Endothelial cell of umbilical vein (primary cell): Measurements from ENCODE around the gene STX8. TPM values are rescaled to one million over a fixed set of nuclear protein-coding genes. Genes with fewer than 3 reads are reported as not detected.

ENCODE experiments used
- BruUV-seq: library from RNA; stranded (reverse); fragments of 400-500 nt; replicated peaks from 2 replicates; lab custom pipeline; 2021; lab: Mats Ljungman, UMichigan
- CTCF ChIA-PET: fragments of 300-600, 350-600 bp; sonication (Branson Sonifier 250); formaldehyde crosslinking; loops from one replicate; lab custom pipeline; 2021; ENCODE audit warnings: antibody characterized with exemption, inconsistent platforms; lab: Charles Lee
- POLR2A ChIA-PET: fragments of 300-600, 350-600 bp; sonication (Branson Sonifier 250); formaldehyde crosslinking; loops from one replicate; lab custom pipeline; 2021; ENCODE audit warnings: antibody characterized with exemption, inconsistent platforms; lab: Charles Lee
- DNase-seq: peaks from one replicate; pipeline ENCODE4 v3.0.0-alpha.2; 2011; ENCODE audit warnings: low read depth, low spot score
- FAIRE-seq: peaks from 2 replicates; lab custom pipeline; 2011; peaks lifted over from hg19 to GRCh38; lab: Jason Lieb, UNC
- H2AFZ ChIP-seq: 2 replicates; pipeline ENCODE4 v1.6.0; 2012; ENCODE audit warnings: low read depth, low read length, control low read depth, inconsistent platforms
- H3K27ac ChIP-seq: 2 replicates; pipeline ENCODE4 v1.5.1; 2011; ENCODE audit warnings: low read depth, mild to moderate bottlenecking, control low read depth, low read length, moderate library complexity; ENCODE audit not compliant: insufficient read depth
- H3K27me3 ChIP-seq, 2 experiments: 2 replicates each; pipeline versions ENCODE4 v1.6.0 to v1.6.1; 2011; ENCODE audit warnings: low read length in 2 of 2, mixed read lengths in 1 of 2; ENCODE audit not compliant: control insufficient read depth in 2 of 2, insufficient read depth in 2 of 2
- H3K36me3 ChIP-seq, 2 experiments: 2 replicates in 1 of 2; 3 replicates in 1 of 2; pipeline ENCODE4 v1.5.1; 2011; ENCODE audit warnings: low read length in 2 of 2, mild to moderate bottlenecking in 1 of 2, moderate library complexity in 1 of 2; ENCODE audit not compliant: control insufficient read depth in 2 of 2, insufficient read depth in 2 of 2; ENCODE audit errors: extremely low read depth in 1 of 2
- H3K4me1 ChIP-seq: 3 replicates; pipeline ENCODE4 v1.5.1; 2011; ENCODE audit warnings: mild to moderate bottlenecking, low read length; ENCODE audit not compliant: control insufficient read depth, insufficient read depth; ENCODE audit errors: extremely low read depth
- H3K4me2 ChIP-seq: 2 replicates; pipeline ENCODE4 v1.6.1; 2011; ENCODE audit warnings: low read length, control low read depth, mixed read lengths; ENCODE audit not compliant: insufficient read depth
- H3K4me3 ChIP-seq, 3 experiments: fragments of 200-600 bp in 1 of 3; sonication (generic), shearing (Covaris generic) in 1 of 3; replicated peaks in 1 of 3; 2 replicates each; pipeline ENCODE4 v1.5.1; 2011 to 2016; ENCODE audit warnings: control low read depth in 3 of 3, low read length in 3 of 3, mild to moderate bottlenecking in 2 of 3, inconsistent platforms in 1 of 3, low read depth in 1 of 3, moderate library complexity in 1 of 3; ENCODE audit not compliant: insufficient read depth in 1 of 3
- H3K79me2 ChIP-seq: 2 replicates; pipeline ENCODE4 v1.6.0; 2012; ENCODE audit warnings: low read length, inconsistent platforms; ENCODE audit not compliant: control insufficient read depth, insufficient read depth
- H3K9ac ChIP-seq: replicated peaks from 2 replicates; pipeline ENCODE3; 2011; ENCODE audit warnings: low read length, control low read depth; ENCODE audit not compliant: insufficient read depth; ENCODE audit errors: extremely low read depth
- H3K9me1 ChIP-seq: replicated peaks from 3 replicates; pipeline ENCODE4 v1.6.0; 2011; ENCODE audit warnings: mild to moderate bottlenecking, low read length; ENCODE audit not compliant: control insufficient read depth, insufficient read depth; ENCODE audit errors: extremely low read depth
- H3K9me3 ChIP-seq: replicated peaks from 2 replicates; pipeline ENCODE4 v1.5.1; 2012; ENCODE audit warnings: low read length, inconsistent platforms; ENCODE audit not compliant: control insufficient read depth, insufficient read depth
- H4K20me1 ChIP-seq: replicated peaks from 2 replicates; pipeline ENCODE3; 2011; ENCODE audit warnings: mild to moderate bottlenecking, low read length; ENCODE audit not compliant: control insufficient read depth, insufficient read depth; ENCODE audit errors: extremely low read depth
- EZH2 ChIP-seq: IDR thresholded peaks from 2 replicates; pipeline ENCODE4 v1.6.1; 2012; ENCODE audit warnings: borderline replicate concordance, low read depth, mild to moderate bottlenecking, moderate library complexity, low read length, inconsistent platforms; ENCODE audit not compliant: severe bottlenecking
- FOS ChIP-seq: IDR thresholded peaks from 2 replicates; pipeline ENCODE4 v1.6.1; 2011; ENCODE audit warnings: mild to moderate bottlenecking, low read length, moderate library complexity, borderline replicate concordance; ENCODE audit not compliant: insufficient read depth
- GATA2 ChIP-seq: IDR thresholded peaks from 2 replicates; pipeline ENCODE4 v1.7.0; 2011; ENCODE audit warnings: low read depth, mild to moderate bottlenecking, moderate library complexity, mixed read lengths, low read length; ENCODE audit not compliant: insufficient read length, insufficient read depth
- JUN ChIP-seq: IDR thresholded peaks from 2 replicates; pipeline ENCODE4 v1.6.1; 2011; ENCODE audit warnings: borderline replicate concordance, low read depth; ENCODE audit not compliant: insufficient read length, insufficient read depth
- MYC ChIP-seq: IDR thresholded peaks from one replicate; pipeline ENCODE4 v1.6.1; 2011; ENCODE audit warnings: mild to moderate bottlenecking, low read depth, low read length
- POLR2A ChIP-seq: IDR thresholded peaks from 2 replicates; pipeline ENCODE4 v1.6.1; 2012; ENCODE audit warnings: low read depth, mild to moderate bottlenecking, control low read depth, low read length
- POLR2AphosphoS5 ChIP-seq: IDR thresholded peaks from 2 replicates; pipeline ENCODE4 v1.6.1; 2012; ENCODE audit warnings: low read depth, mild to moderate bottlenecking, control low read depth, low read length, moderate library complexity; ENCODE audit not compliant: insufficient read depth
- dilution Hi-C: fragments of 300-500 bp; cut with MboI; formaldehyde crosslinking; loops from one replicate; pipeline ENCODE4 v1.15.0; 2019; ENCODE audit warnings: low sequenced_read_pairs; ENCODE audit not compliant: extremely low pct_ligation_motif_present
- intact Hi-C: fragments of 100-400 bp; cut with micrococcal nuclease; formaldehyde crosslinking; loops from one replicate; pipeline ENCODE4 v1.10.0; 2022
- polyA plus RNA-seq, 4 experiments: library from polyadenylated mRNA; depleted of rRNA in 3 of 4; stranded (reverse) in 3 of 4; unstranded in 1 of 4; fragments of >200 nt; gene quantifications; 2 replicates each; pipeline versions ENCODE4 v1.2.1 to v1.2.3, GENCODE V29; 2011 to 2012; ENCODE audit warnings: missing spikeins in 1 of 4
- total RNA-seq: library from RNA; stranded (reverse); gene quantifications from 2 replicates; pipeline ENCODE4 v1.2.3, GENCODE V29; 2021
- TF ChIP-seq, protein P1 (sequence below): IDR thresholded peaks from 2 replicates; pipeline ENCODE4 v1.6.1; 2011; ENCODE audit not compliant: insufficient read depth, insufficient read length
- TF ChIP-seq, protein P2 (sequence below), 2 donors: IDR thresholded peaks; 1 replicate in 1 of 2; 2 replicates in 1 of 2; pipeline ENCODE4 v1.5.1; 2011; ENCODE audit warnings: low read length in 2 of 2, mild to moderate bottlenecking in 2 of 2, moderate library complexity in 2 of 2, control low read depth in 1 of 2, inconsistent platforms in 1 of 2, low read depth in 1 of 2; ENCODE audit not compliant: insufficient read depth in 1 of 2; ENCODE audit errors: extremely low read depth in 1 of 2

STX8 gene
- total and polyA plus RNA-seq, 2 donors (not counting 3 experiments of a cell fraction or from before 2014, with no cell fraction given): 25.9 to 67.3 TPM

- no peak for FAIRE-seq
- dilution Hi-C loops: no loop called here
- CTCF ChIA-PET: interaction anchor here (2.0 to 2.8 kb wide), 3 partner anchors 9 to 11 kb away, joined by 10 to 13 read pairs (median 12); partner anchors contain the start of genes CFAP52 and STX8
Observed at GRCh38 chr17:9566067-9566466, 9.6 kb downstream of the STX8 start.

GRCh38 chr17:9564104-9564503 lies 11.5 kb downstream of the STX8 start:
- no peaks in the 10 kb centered on the region for H3K27me3 ChIP-seq
- no peak overlapping the region for H3K27ac ChIP-seq
- no TSS peak for BruUV-seq
- POLR2A ChIA-PET: no interaction called here
- no peak overlapping the region for H2AFZ ChIP-seq
- FAIRE-seq: no peak
- no peaks in the 10 kb centered on the region for H3K9me3 ChIP-seq
- no peaks in the 10 kb centered on the region for H3K79me2 ChIP-seq
- CTCF ChIA-PET: interaction anchor here (2.8 kb wide), 1 partner anchor 13 kb away, joined by 12 read pairs; the partner anchor contains the start of gene CFAP52
- DNase-seq: no peak
- no peaks in the 10 kb centered on the region for H3K36me3 ChIP-seq
- no peak overlapping the region for H3K4me3 ChIP-seq
- no peaks in the 10 kb centered on the region for H4K20me1 ChIP-seq
- H3K4me2 ChIP-seq: no peak overlapping the region
- H3K9ac ChIP-seq: no peak overlapping the region
- H3K4me1 ChIP-seq: peaks cover 7% of the 10 kb centered on the region
- no peak for TF ChIP-seq POLR2A
- TF ChIP-seq POLR2AphosphoS5: no peak
- TF ChIP-seq JUN: no peak
- TF ChIP-seq FOS: no peak
- TF ChIP-seq GATA2: no peak
- TF ChIP-seq EZH2: no peak
- TF ChIP-seq, protein P1, sequence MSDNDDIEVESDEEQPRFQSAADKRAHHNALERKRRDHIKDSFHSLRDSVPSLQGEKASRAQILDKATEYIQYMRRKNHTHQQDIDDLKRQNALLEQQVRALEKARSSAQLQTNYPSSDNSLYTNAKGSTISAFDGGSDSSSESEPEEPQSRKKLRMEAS: no peak
- no peak for TF ChIP-seq MYC
- TF ChIP-seq, protein P2, sequence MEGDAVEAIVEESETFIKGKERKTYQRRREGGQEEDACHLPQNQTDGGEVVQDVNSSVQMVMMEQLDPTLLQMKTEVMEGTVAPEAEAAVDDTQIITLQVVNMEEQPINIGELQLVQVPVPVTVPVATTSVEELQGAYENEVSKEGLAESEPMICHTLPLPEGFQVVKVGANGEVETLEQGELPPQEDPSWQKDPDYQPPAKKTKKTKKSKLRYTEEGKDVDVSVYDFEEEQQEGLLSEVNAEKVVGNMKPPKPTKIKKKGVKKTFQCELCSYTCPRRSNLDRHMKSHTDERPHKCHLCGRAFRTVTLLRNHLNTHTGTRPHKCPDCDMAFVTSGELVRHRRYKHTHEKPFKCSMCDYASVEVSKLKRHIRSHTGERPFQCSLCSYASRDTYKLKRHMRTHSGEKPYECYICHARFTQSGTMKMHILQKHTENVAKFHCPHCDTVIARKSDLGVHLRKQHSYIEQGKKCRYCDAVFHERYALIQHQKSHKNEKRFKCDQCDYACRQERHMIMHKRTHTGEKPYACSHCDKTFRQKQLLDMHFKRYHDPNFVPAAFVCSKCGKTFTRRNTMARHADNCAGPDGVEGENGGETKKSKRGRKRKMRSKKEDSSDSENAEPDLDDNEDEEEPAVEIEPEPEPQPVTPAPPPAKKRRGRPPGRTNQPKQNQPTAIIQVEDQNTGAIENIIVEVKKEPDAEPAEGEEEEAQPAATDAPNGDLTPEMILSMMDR (IDR thresholded peaks at IDR 0.05; ENCODE audit: extremely low read depth in 1 of 2, insufficient read depth in 1 of 2, low read depth in 1 of 2, low read length in 2 of 2): no peak
- no peaks in the 10 kb centered on the region for H3K9me1 ChIP-seq
- dilution Hi-C loops (no loop called here), intact Hi-C loops (no loop called here)

More at GRCh38 chr17:9566067-9566466, 9.6 kb downstream of the STX8 start:
- Histone ChIP-seq H3K27me3 (no peaks in the 10 kb centered on the region), H3K79me2 (peaks cover 2% of the 10 kb centered on the region), H3K9me3 (no peaks in the 10 kb centered on the region), H4K20me1 (no peaks in the 10 kb centered on the region), H3K4me2 (no peak overlapping the region), H3K36me3 (no peaks in the 10 kb centered on the region), H3K4me1 (peaks cover 7% of the 10 kb centered on the region), H3K9ac (no peak overlapping the region), H2AFZ (no peak overlapping the region), H3K9me1 (no peaks in the 10 kb centered on the region), H3K27ac (no peak overlapping the region), H3K4me3 (no peak overlapping the region)
- peak; percentile 47 for DNase-seq
- TF ChIP-seq GATA2 (peak; percentile 44), FOS (no peak)
- intact Hi-C loops: loop anchor here (1.0 kb wide), 1 partner anchor 9 kb away; the partner anchor contains the start of gene STX8
- POLR2A ChIA-PET: no interaction called here
- BruUV-seq: no TSS peak
